Measurements from ENCODE around the gene AHNAK2. TPM values are rescaled to one million over a fixed set of nuclear protein-coding genes. Genes with fewer than 3 reads are reported as not detected.

AHNAK2 gene
- total RNA-seq, 1 donor from 2014 or later, result 13.7 TPM

DNA sequence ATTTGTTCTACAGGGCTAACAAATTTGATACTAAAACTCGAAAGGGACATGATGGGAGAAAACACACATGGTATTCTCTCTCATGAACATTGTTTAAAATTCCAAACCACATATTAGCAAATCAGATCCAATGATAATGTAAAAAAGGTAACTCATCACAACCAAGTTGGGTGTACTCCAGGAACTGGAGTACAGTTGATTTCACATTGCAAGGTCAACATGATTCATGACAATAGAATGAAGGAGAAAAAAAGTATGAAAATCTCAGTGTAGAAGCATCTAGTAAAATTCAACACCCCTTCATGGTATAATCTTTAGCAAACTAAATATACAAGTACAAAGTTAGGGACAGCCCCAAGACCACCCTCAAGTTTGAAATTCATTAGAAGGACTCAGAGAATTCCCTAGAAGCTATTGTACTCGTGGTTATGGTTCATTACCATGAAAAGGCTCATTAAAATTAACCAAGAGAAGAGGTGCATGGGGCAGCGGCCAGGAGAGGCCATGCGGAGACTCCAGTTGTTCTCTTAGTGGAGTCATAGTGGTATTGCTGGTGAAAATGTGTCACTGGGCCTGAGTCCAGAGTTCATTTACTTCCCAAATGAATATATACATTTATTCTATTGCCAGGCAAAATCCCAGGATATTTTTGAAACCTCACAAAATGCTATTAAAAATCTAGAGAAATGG is 45.8 kb upstream of the AHNAK2 start:
- peak overlapping the region; percentile 14 for H3K27ac ChIP-seq
- TF ChIP-seq, protein P1, sequence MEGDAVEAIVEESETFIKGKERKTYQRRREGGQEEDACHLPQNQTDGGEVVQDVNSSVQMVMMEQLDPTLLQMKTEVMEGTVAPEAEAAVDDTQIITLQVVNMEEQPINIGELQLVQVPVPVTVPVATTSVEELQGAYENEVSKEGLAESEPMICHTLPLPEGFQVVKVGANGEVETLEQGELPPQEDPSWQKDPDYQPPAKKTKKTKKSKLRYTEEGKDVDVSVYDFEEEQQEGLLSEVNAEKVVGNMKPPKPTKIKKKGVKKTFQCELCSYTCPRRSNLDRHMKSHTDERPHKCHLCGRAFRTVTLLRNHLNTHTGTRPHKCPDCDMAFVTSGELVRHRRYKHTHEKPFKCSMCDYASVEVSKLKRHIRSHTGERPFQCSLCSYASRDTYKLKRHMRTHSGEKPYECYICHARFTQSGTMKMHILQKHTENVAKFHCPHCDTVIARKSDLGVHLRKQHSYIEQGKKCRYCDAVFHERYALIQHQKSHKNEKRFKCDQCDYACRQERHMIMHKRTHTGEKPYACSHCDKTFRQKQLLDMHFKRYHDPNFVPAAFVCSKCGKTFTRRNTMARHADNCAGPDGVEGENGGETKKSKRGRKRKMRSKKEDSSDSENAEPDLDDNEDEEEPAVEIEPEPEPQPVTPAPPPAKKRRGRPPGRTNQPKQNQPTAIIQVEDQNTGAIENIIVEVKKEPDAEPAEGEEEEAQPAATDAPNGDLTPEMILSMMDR (IDR thresholded peaks at IDR 0.05), result no peak
- intact Hi-C loops (cut with DNase I), result no loop called here
- no peaks in the 10 kb centered on the region for H3K36me3 ChIP-seq
- H3K27me3 ChIP-seq, result no peaks in the 10 kb centered on the region
- DNase-seq (no peak), ATAC-seq (no peak)
- H3K9me3 ChIP-seq, result no peaks in the 10 kb centered on the region
- peaks cover 24% of the 10 kb centered on the region for H3K4me1 ChIP-seq
- no peak overlapping the region for H3K4me3 ChIP-seq

- no peak overlapping the region for H3K4me3 ChIP-seq
- no peaks in the 10 kb centered on the region for H3K36me3 ChIP-seq
- no peaks in the 10 kb centered on the region for H3K9me3 ChIP-seq
- no peaks in the 10 kb centered on the region for H3K27me3 ChIP-seq
- H3K4me1 ChIP-seq, result peaks cover 27% of the 10 kb centered on the region
- H3K27ac ChIP-seq, result no peak overlapping the region
- ATAC-seq (no peak), DNase-seq (no peak)
- TF ChIP-seq, protein P1 (IDR thresholded peaks at IDR 0.05), result no peak
- intact Hi-C loops (cut with DNase I), result no loop called here
Observed at GRCh38 chr14:105023144-105023543, 45.0 kb upstream of the AHNAK2 start.

GRCh38 chr14:105022276-105022670 is 44.1 kb upstream of the AHNAK2 start:
- intact Hi-C loops (cut with DNase I), result no loop called here
- ATAC-seq (no peak), DNase-seq (no peak)
- Histone ChIP-seq H3K27ac (no peak overlapping the region), H3K4me3 (peak overlapping the region; percentile 80), H3K9me3 (no peaks in the 10 kb centered on the region), H3K36me3 (no peaks in the 10 kb centered on the region), H3K4me1 (peaks cover 27% of the 10 kb centered on the region), H3K27me3 (no peaks in the 10 kb centered on the region)
- TF ChIP-seq, protein P1 (IDR thresholded peaks at IDR 0.05), result no peak

- intact Hi-C loops (cut with DNase I), result no loop called here
- no peak for ATAC-seq
- Histone ChIP-seq H3K36me3 (no peaks in the 10 kb centered on the region), H3K4me1 (peaks cover 27% of the 10 kb centered on the region), H3K27me3 (no peaks in the 10 kb centered on the region), H3K27ac (peak overlapping the region; percentile 80), H3K9me3 (no peaks in the 10 kb centered on the region), H3K4me3 (peak overlapping the region; percentile 80)
- TF ChIP-seq, protein P1 (IDR thresholded peaks at IDR 0.05), result no peak
- DNase-seq, result peak; percentile 75
Observed at GRCh38 chr14:105021656-105022275, 43.6 kb upstream of the AHNAK2 start.

DNA sequence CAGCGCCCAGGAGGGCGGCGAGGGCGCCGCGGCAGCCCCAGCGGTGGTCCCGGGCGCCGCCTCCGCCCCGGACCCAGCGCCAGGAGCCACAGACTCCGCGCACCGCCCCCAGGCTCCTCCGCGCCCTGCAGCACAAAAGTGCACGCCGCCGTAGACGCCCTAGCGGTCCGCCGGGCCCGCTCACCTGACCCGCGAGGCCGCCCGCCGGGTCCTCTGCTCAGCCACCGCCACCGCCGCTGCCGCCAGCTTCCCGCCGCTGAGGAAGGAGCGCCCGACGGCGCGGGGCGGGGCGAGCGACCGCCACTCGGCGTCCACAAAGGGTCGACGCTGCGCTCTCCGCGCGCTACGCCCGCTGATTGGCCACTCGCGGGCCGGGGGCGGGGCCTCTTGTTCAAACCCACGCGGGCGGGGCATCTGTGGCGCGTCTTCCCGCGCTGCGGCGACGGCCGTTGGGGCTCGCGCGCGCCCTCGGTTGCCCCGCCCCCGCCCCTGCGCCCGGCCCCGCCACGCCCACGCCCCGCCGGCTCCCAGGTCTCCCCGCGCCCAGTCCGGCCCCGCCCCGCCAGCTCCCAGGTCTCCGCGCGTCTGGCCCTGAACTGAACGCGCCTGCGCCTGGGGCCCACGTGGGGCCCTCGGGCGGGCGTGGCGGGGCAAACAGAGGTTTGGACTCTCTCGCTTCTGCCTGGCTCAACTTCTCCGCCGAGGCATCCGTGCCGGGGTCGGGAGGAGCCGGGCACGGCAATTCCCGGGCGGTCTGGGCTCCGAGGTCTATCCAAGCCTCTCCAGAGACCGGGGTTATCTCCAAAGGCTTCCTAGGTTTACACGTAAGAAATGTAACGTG is 42.9 kb upstream of the AHNAK2 start, which contains the start of gene CDCA4:
TSS of gene CDCA4 (minus strand) at position 269 of the 841 bp plus-strand sequence. CDS start 9,154 bp downstream, outside the sequence.
- DNase-seq, result peak; percentile 99
- H3K4me3 ChIP-seq, result peak within 1 kb of the TSS; percentile 80
- intact Hi-C loops (cut with DNase I), result no loop called here
- peak; percentile 96 for ATAC-seq
- peaks cover 27% of the 10 kb centered on the region for H3K4me1 ChIP-seq
- no peaks in the 10 kb centered on the region for H3K9me3 ChIP-seq
- TF ChIP-seq, protein P1 (IDR thresholded peaks at IDR 0.05), result no peak
- H3K36me3 ChIP-seq, result no peaks in the 10 kb centered on the region
- H3K27ac ChIP-seq, result peak within 1 kb of the TSS; percentile 80
- no peaks in the 10 kb centered on the region for H3K27me3 ChIP-seq
